NB4 (cell line): ENCODE measurements around the gene PNRC2.

Experiments
- DNase-seq: peaks from one replicate; pipeline ENCODE4 v3.0.0; 2010; ENCODE audit warnings: low read depth
- H3K4me3 ChIP-seq: one replicate; pipeline ENCODE4 v1.5.1; 2011; ENCODE audit warnings: mild to moderate bottlenecking, low read depth, low read length, moderate library complexity
- CTCF ChIP-seq: IDR thresholded peaks from one replicate; pipeline ENCODE4 v1.5.1; 2012; ENCODE audit warnings: low read depth, low read length
- MAX ChIP-seq: IDR thresholded peaks from 2 replicates; pipeline ENCODE4 v1.6.1; 2011; ENCODE audit warnings: low read depth, low read length
- MYC ChIP-seq: IDR thresholded peaks from 2 replicates; pipeline ENCODE4 v1.6.1; 2011; ENCODE audit warnings: low read depth, low read length
- POLR2A ChIP-seq: IDR thresholded peaks from 2 replicates; pipeline ENCODE4 v1.6.1; 2011; ENCODE audit warnings: mild to moderate bottlenecking; ENCODE audit not compliant: insufficient read length; ENCODE audit errors: extremely low read depth

PNRC2 gene

GRCh38 chr1:23995431-23995837 lies 35.8 kb downstream of the PNRC2 start:
- TF ChIP-seq MAX (no peak), MYC (no peak), CTCF (no peak), POLR2A (no peak)
- DNase-seq, result no peak
- H3K4me3 ChIP-seq, result no peak overlapping the region

GRCh38 chr1:23996700-23997229 lies 37.1 kb downstream of the PNRC2 start:
- DNase-seq, result no peak
- no peak for TF ChIP-seq CTCF
- no peak for TF ChIP-seq MAX
- no peak for TF ChIP-seq POLR2A
- no peak for TF ChIP-seq MYC
- no peak overlapping the region for H3K4me3 ChIP-seq

GRCh38 chr1:23997812-23998211 lies 38.2 kb downstream of the PNRC2 start:
- no peak for DNase-seq
- no peak overlapping the region for H3K4me3 ChIP-seq
- TF ChIP-seq MAX (no peak), MYC (no peak), POLR2A (no peak), CTCF (no peak)

GRCh38 chr1:23999156-23999671 lies 39.6 kb downstream of the PNRC2 start:
- no peak overlapping the region for H3K4me3 ChIP-seq
- no peak for DNase-seq
- TF ChIP-seq POLR2A (no peak), MYC (no peak), CTCF (no peak), MAX (no peak)

- TF ChIP-seq CTCF, result no peak
- no peak for TF ChIP-seq POLR2A
- no peak for TF ChIP-seq MAX
- DNase-seq, result no peak
- H3K4me3 ChIP-seq, result no peak overlapping the region
Measured at GRCh38 chr1:24002695-24003094, 43.1 kb downstream of the PNRC2 start.
